NCI-H2029 treated with DMSO at 0.1 percent for 48 hours (cell line): ENCODE data around the gene LHFPL4.

Experiments
- DNase-seq: peaks from one replicate; lab custom pipeline; 2025; lab: John Stamatoyannopoulos, UW

Gene LHFPL4

DNA sequence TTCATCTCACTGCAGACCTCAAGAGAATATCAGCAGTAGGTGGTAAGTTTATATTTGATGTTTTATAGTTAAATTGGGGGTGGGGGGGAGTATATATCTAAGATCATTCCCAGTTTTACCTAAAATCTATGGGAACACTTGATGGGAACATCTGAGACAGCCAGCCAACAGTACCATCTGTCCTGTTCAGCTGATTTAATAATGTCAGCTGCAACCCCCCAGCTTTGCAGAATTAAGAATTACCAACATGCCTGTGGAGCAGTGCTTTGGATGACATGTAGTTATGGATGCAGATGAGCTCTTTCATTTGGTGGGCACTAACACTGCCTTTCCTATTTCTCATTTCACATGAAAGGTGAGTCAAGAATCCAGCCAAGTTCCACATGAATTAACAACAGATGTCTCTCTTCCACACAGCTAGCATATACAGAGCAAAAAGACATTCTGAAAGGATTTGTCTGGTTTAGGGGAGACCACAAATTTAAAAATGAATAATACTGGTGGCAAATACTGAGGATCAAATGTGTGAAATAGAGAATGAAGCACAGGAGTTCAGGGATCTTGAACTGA lies 80.0 kb downstream of the LHFPL4 start:
- DNase-seq, result no peak

DNA sequence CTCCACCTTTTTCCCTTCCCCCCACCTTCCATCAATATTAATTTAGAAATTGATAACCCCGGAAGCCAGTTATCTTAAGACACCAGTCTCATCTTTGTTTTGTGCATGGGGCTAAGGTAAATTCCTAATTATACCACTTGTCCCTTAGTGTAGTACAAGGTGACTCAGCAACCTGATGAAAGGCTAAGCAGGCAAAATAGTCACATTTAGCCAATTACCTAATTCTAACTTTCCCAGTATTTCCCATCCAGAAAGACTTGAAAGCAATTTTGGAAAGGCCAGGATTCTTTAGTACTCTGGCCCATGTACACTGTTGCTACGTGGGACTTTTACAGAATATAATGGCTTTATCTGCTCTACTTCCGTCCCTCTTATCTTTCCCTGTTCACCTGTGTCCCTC lies 83.6 kb downstream of the LHFPL4 start:
- no peak for DNase-seq

DNA sequence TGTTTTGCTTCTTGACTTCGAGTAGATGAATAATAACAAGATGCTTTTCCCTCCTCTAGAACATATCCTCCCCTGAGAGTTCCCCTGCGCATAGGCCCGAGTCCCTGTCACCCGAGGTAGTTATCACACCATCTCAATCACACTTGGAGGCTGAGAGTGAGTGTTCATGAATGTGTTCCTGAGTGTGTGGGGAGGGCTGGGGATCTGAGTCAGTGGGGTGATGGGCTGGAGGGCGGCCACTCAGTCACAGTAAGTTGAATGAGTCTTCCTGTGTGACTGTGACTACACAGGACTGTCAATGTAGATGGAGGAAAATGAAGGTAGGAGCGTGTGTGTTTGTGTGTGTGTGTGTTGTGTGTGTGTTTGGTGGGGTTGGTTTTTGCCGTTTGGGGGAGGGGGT lies 85.2 kb downstream of the LHFPL4 start:
- DNase-seq, result no peak

DNA sequence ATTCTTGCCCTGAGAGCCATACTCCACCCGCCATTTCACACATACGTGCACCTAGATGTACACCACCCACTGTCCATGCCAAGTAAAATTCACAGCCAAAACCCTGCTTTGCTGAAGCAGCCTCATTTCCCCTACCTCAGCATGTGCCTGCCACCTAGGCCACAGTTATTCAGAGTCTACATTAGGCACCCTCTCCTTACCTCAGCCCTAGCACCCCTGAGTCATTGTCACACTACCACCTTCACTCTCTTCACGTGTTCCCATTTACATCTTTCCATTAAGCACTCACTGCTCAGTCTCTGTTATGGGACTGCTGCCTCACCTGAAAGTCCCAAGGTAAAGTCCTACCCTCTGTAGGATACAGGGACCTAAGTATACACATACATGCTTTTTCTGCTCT lies 86.2 kb downstream of the LHFPL4 start:
- no peak for DNase-seq

DNA sequence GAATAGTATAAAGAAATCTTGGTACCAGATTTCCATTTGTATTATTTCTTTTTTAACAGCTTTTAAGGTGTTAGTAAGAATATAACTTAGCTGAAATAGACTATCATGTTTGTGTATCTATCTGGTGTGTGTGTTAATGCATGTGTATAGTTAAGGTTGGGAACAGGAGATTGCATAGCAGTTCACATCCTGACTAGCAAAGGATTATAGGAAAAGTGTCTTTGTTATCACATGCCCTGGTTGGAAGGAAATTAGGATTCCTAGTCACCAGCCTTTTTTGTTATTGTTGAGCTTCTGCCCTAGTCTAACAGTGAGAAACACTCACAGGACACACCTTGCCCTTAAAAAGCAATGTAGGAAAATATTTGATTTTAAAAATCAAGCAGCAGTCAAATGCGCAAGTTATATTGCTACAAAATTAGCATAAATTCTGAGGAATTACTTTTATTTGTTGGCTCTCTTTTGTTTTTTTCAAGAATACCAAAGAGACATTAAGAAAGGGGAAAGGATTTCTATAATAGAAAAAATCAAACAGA lies 98.0 kb downstream of the LHFPL4 start:
- DNase-seq, result no peak

DNA sequence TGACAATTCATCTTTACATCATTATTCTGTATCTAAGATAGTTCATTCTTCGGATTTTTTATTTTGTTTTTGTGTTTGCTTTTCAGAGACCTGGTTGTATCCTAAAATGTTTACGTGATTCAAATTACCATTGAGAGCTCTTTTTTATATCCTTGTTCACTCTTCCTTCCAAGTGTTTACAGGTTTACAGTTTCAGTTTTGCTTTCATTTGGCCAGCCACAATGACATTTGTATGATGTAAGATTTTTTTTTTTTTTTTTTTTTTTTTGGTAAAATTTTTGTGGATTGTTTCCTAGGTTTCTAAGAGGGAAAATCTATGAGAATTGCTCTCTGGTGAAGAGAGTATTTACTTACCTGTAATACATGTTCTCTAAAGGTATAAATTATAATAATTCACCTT lies 101.2 kb downstream of the LHFPL4 start:
- DNase-seq, result no peak

DNA sequence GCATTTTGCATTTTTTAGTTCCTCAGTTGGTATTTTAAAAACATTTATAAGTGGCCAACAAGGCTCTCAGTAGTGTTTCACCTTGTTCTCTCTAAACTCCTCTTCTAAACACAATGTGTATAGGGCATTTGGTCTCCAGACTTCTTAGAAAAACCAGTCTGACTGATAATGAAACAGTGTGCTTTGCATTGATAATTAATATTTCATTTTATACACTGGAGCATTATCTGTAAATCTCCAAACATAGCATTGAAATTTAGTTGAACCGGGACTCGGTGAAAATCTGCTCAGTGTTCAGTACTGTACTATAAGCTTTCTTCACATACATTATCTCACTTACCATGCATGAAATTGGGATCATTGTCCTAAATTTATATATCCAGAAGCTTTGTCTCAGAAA lies 102.6 kb downstream of the LHFPL4 start:
- DNase-seq, result no peak

DNA sequence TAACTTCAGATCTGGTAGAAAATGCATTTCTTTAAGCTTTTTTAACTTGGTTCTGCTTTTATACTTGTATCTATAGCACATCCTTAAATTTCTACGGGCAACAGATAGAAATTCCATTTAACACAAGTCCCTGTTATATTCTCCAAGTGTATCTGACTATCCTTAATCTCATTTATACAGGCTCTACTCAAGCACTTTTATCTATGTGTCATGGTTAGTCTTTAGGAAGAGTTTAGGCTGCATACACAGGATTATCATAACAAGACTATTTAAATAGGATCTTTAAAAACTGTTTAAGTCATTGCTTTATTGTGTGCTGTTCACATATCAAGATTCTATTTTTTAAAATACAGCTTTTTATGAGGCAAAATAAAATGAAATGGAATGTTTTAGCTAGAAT lies 103.5 kb downstream of the LHFPL4 start:
- DNase-seq, result no peak

DNA sequence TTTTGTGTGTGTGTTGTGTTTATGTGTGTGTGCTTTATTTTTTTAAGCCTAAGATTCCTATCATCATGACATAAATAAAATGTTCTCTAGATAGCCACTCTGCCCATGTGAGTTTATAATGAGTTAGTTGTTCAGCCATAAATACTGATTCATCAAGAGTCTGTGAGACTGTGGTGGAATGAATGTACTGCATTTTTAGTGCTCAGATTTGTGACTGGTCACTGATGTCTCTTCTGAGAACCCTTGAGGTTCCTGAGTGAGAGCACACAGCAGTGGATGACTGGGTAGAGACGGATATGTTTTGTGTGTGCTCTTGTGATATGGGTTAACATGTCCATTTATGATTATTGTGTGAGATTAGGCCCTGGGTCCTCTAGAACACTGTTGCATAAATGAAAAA lies 105.0 kb downstream of the LHFPL4 start:
- no peak for DNase-seq
